Muscle of back (tissue), 11 donors: Measurements from ENCODE around the gene MICU1. TPM values are rescaled to one million over a fixed set of nuclear protein-coding genes. Genes with fewer than 3 reads are reported as not detected.

Experiments used
- DNase-seq, 3 donors: peaks; one replicate each; pipeline versions ENCODE4 v3.0.0 to v3.0.0-alpha.2; 2013
- polyA plus RNA-seq, 10 donors: library from polyadenylated mRNA; unstranded; fragments of 120-200 nt; gene quantifications; one replicate each; pipeline ENCODE4 v1.2.1, GENCODE V29; 2013; ENCODE audit not compliant: insufficient read length in 10 of 10

The MICU1 gene
- polyA plus RNA-seq, 10 donors, result 67.4 to 117 (median 87.1) TPM

- no peak for DNase-seq
Observed at GRCh38 chr10:72639441-72639873, 13.6 kb upstream of the MICU1 start.

DNA sequence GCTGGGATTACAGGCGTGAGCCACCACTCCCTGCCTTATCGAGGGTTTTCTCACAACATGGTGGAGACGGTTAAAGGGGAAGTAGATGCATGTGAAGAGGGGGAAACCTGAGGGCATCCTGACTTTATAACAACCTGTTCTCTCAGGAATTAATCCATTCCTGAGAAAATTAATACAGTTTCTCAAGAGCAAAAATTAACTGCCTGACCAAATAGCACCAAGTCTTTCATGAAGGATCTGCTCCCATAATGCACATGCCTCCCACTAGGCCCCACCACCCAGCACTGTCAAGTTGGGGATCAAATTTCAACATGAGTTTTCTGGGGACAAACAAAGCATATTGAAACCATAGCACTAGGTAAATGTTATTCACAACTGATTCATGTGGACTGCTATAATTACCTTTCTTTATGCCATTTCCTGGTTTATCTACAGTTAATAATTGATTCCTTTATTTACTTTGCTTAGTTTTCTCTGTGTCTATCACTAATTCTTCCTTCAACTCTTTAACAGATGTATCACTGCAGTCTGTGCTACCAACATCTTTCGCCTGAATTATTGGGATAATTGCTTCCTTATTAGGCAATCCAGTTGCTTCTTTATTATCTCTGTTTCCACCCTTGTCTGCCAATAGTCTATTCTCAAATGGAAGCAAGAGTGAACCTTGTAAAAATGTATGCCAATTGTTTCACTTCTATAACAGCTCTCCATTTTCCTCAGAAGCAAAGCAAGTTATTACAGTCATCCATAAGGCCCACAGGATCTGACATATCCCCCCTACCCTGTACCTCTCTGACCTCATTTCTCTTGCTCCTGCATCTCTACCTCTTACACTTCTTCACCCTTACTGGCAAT lies 12.9 kb upstream of the MICU1 start:
- DNase-seq, result no peak

DNA sequence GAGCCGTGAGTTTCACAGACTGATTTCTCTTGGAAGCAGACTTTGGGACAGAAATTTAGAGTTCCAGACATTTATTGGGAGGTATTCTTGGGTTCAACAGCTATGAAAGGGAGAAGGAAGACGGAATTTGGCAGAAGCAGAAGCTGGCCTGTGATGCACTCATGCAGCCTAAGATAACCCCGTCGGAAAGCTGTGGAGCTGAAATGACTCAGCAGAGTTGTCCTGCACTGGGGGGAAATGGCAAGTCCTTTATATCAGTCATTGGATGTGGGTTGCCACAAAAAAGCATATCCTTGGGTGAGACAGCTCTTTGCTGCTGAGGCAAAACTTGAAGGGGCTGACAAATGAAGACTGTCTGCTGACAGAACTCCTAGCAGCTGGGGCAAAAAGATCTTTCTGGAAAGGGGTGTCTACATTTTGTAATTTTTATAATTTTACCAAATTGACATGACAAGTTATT lies 11.5 kb upstream of the MICU1 start:
- peak in 2 of 3 donors; percentile 26 to 37 for DNase-seq

DNA sequence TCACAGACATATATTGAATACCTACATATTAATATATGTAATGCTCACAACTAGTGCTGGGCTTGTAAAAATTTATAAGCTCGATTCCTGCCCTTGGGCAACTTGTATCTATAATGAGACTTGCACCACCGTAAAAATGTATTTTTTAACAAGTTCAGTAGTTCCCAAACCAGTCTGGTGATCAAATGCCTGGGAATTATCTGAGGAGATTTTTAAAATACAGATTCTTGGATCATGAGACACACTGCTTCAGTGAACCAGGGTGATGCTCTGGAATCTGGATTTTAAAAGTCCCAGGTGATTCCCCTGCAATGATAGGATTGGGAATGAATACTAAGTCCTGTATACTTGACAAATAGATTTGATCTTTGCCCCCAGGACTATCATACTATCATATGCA lies 4.3 kb upstream of the MICU1 start:
- no peak for DNase-seq

- DNase-seq, result no peak
Observed at GRCh38 chr10:72626444-72626754, 520 bp upstream of the MICU1 start.

DNA sequence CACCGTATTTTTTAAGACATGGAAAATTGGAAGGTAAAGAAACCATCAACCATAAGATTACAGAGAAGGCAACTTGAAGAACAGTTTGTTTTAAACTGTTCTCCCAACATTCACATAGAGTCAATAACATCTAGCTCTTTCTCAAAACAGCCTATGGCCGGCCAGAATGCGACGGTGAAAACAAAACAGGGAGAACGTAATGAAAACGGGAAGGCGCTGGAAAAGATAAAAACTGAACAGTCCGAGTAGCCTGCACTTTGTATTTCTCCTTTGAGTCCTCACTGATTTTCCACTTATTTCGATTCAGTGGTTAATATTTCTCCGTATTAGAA lies 637 bp downstream of the MICU1 start:
- no peak for DNase-seq

GRCh38 chr10:72622271-72622670 lies 3.6 kb downstream of the MICU1 start:
- DNase-seq, result no peak

- DNase-seq, result peak; percentile 41 to 87 (median 78)
Observed at GRCh38 chr10:72616716-72617115, 9.2 kb downstream of the MICU1 start.

DNA sequence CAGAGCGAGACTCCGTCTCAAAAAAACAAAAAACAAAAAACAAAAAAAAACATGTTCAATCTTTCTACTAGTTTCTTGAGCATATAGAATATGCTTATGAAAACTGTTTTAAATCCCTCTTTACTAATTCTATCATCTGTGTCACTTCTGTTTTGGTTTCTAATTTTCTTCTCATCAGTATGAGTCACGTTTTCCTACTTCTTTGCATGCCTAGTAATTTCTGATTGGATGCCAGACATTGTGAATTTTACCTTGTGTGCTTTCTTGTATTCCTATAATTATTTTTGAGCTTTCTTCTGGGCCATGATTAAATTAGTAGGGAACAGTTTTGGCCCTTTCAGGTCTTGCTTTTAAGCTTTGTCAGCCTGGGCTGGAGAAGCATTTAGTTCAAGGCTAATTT lies 9.9 kb downstream of the MICU1 start:
- no peak for DNase-seq

GRCh38 chr10:72612203-72612826 lies 13.6 kb downstream of the MICU1 start:
- DNase-seq, result peak; percentile 17 to 39 (median 34)

DNA sequence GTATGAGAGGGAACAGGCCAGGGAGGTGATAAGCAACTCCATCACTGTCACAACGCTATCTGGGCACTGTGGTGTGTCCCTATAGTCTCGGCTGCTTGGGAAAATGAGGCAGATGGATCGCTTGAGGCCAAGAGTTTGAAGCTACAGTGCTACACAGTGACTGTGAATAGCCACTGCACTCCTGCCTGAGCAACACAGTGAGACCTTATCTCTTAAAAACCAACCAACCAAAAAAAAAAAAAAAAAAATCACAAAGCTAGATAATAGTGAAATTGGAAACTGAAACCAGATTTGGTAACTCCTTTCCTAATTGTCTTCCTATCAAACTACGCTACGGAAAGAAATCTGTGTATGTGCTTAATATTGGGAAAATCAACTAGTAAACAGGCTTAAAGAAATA lies 14.1 kb downstream of the MICU1 start:
- DNase-seq, result no peak

GRCh38 chr10:72610466-72610865 lies 15.4 kb downstream of the MICU1 start:
- no peak for DNase-seq

GRCh38 chr10:72605122-72605521 lies 20.8 kb downstream of the MICU1 start:
- no peak for DNase-seq

DNA sequence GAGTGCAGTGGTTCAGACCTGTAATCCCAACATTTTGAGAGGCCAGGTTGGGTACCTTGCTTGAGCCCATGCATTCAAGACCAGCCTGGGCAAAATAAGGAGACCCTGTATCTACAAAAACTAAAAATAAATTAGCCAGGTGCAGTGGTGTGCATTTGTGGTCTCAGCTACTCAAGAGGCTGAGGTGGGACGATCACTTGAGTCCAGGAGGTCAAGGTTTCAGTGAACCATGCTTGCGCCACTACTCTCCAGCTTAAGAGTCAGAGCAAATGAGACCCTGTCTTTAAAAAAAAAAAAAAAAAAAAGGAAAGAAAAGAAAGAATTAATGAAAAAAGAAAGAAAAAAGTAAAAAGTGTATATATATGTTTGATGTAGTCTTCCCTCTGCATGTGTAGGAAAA lies 24.7 kb downstream of the MICU1 start:
- no peak for DNase-seq

GRCh38 chr10:72598769-72599701 lies 26.8 kb downstream of the MICU1 start:
- DNase-seq, result no peak

GRCh38 chr10:72597897-72598296 lies 28.0 kb downstream of the MICU1 start:
- peak in 1 of 3 donors; percentile 15 for DNase-seq

- no peak for DNase-seq
Observed at GRCh38 chr10:72595436-72595835, 30.4 kb downstream of the MICU1 start.

GRCh38 chr10:72593963-72594362 lies 31.9 kb downstream of the MICU1 start:
- DNase-seq, result peak in 1 of 3 donors; percentile 8

- DNase-seq, result no peak
Observed at GRCh38 chr10:72588266-72588665, 37.6 kb downstream of the MICU1 start.

DNA sequence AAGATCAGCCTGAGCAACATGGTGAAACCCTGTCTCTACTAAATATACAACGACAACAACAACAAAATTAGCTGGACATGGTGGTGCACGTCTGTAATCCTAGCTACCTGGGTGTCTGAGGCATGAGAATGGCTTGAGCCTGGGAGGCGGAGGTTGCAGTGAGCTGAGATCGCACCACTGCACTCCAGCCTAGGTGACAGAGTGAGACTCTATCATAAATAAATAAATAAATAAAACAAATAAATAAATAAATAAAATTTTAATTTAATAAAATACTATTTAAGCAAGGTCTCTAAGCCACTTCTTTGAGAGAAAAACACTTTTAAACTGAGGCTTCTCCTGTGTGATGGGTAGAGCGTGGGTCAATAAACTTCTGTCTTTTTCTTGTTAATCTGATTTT lies 38.3 kb downstream of the MICU1 start:
- DNase-seq, result no peak

- DNase-seq, result no peak
Observed at GRCh38 chr10:72574636-72575035, 51.2 kb downstream of the MICU1 start.

DNA sequence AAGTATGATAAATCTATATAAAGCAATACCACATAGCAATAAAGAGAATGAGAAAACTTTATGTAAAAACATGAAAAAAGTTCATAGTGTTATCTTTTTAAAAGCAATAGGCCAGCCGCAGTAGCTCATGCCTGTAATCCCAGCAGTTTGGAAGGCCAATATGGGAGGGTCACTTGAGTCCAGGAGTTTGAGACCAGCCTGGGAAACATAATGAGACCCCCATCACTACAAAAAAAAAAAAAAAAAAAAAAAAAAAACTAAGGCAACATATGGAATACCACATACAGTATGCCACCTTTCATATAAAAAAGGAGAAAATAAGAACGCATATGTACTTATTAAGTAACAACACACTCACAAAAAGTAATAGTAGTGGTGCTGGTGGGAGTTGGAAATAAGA lies 52.8 kb downstream of the MICU1 start:
- DNase-seq, result no peak
